HTERT RPE-1 (cell line): ENCODE measurements around the gene MAN1B1.
"Not testable (repeated sequence)": the region's sequence is repeated elsewhere in the genome, so short reads cannot be mapped to it uniquely, and the experiment has no call there.

Source experiments
- in situ Hi-C: fragments of 300-500 bp; cut with MboI; formaldehyde crosslinking; loops from 4 replicates; pipeline ENCODE4 v1.14.3; 2020; ENCODE audit warnings: low sequenced_read_pairs

MAN1B1 gene

GRCh38 chr9:137052293-137052692, 34.5 kb upstream of the MAN1B1 start:
- in situ Hi-C loops: no loop called here

GRCh38 chr9:137052998-137053943, 33.5 kb upstream of the MAN1B1 start:
- in situ Hi-C loops: no loop called here

GRCh38 chr9:137053944-137054931, 32.5 kb upstream of the MAN1B1 start, which contains the start of gene ENTPD2:
Gene ENTPD2 (minus strand): TSS chr9:137054061. CDS start chr9:137053997, 64 bp downstream.
- in situ Hi-C loops: no loop called here

- in situ Hi-C loops: no loop called here
Observed at GRCh38 chr9:137054932-137055384, 31.8 kb upstream of the MAN1B1 start.

- in situ Hi-C loops: no loop called here
Observed at GRCh38 chr9:137055385-137056364, 31.1 kb upstream of the MAN1B1 start.

GRCh38 chr9:137056739-137057415, 29.9 kb upstream of the MAN1B1 start:
- in situ Hi-C loops: no loop called here

GRCh38 chr9:137057545-137057944, 29.2 kb upstream of the MAN1B1 start:
- in situ Hi-C loops: no loop called here

GRCh38 chr9:137058521-137059234, 28.1 kb upstream of the MAN1B1 start:
- in situ Hi-C loops: no loop called here

GRCh38 chr9:137062384-137062783, 24.4 kb upstream of the MAN1B1 start:
- in situ Hi-C loops: no loop called here

- in situ Hi-C loops: not testable (repeated sequence)
Observed at GRCh38 chr9:137062798-137063197, 24.0 kb upstream of the MAN1B1 start.

GRCh38 chr9:137063311-137064026, 23.3 kb upstream of the MAN1B1 start:
- in situ Hi-C loops: no loop called here

GRCh38 chr9:137064027-137064879, 22.5 kb upstream of the MAN1B1 start:
- in situ Hi-C loops: no loop called here

GRCh38 chr9:137064880-137065164, 22.0 kb upstream of the MAN1B1 start:
- in situ Hi-C loops: no loop called here

- in situ Hi-C loops: no loop called here
Observed at GRCh38 chr9:137065336-137065967, 21.3 kb upstream of the MAN1B1 start.

GRCh38 chr9:137066096-137066861, 20.5 kb upstream of the MAN1B1 start:
- in situ Hi-C loops: no loop called here

- in situ Hi-C loops: no loop called here
Observed at GRCh38 chr9:137067860-137068538, 18.8 kb upstream of the MAN1B1 start.
